ENCODE results near the gene CIAO2B. TPM values are rescaled to one million over a fixed set of nuclear protein-coding genes. Genes with fewer than 3 reads are reported as not detected.

CIAO2B gene
- polyA plus RNA-seq, 1 donor (not counting 4 experiments of a cell fraction or from before 2014, with no cell fraction given): 105 TPM

DNA sequence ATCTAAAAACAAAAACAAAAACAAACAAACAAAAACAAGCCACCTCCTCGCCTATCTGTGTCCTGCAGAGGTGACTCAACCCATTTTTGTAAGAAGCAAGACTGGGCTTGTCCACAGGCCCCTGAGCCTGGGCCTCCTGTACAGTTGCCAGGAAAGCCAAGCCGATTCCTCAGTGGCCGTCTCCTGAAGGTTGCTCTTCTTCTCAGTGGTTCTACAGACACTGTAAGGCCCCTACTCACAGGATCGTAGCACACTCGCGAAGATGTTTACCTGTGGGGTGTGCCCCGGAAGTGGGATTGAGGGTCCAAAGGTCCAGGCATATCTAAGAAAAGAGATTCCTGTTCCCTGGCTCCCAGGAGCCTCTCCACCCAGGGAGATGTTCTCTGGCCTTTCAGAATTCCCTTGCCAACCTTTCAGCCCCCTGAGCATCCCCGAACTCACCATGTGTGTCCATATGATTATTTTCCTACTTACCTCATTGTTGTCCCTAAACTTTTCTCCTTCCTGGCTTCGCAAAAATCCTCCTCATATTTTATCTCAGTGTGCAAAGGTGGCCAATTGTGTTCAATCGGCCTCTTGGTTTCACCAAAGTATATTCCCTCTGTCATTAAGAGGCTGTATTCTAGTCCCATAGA, 19.4 kb upstream of the CIAO2B start:
- dilution Hi-C loops (cut with MboI; ENCODE audit: extremely low pct_ligation_motif_present, low sequenced_read_pairs): no loop called here
- Histone ChIP-seq H4K20me1 (ENCODE audit: control insufficient read depth, extremely low read depth, insufficient read depth, low read length) (no peaks in the 10 kb centered on the region), H3K79me2 (ENCODE audit: control insufficient read depth, insufficient read depth, low read length) (no peaks in the 10 kb centered on the region), H3K9me3 (ENCODE audit: control insufficient read depth, low read depth, low read length) (no peaks in the 10 kb centered on the region), H3K27me3 (ENCODE audit: control insufficient read depth, extremely low read depth, insufficient read depth, low read length) (no peaks in the 10 kb centered on the region), H2AFZ (ENCODE audit: control insufficient read depth, low read length) (peak overlapping the region; percentile 26), H3K4me2 (ENCODE audit: control insufficient read depth, extremely low read depth, insufficient read depth, low read depth, low read length) (no peak overlapping the region), H3K27ac (ENCODE audit: control insufficient read depth, insufficient read depth, low read length) (no peak overlapping the region), H3K36me3 (ENCODE audit: control insufficient read depth in 2 of 2, extremely low read depth in 1 of 2, insufficient read depth in 2 of 2, low read length in 2 of 2) (no peaks in the 10 kb centered on the region), H3K4me1 (ENCODE audit: control insufficient read depth, extremely low read depth, insufficient read depth, low read length) (peaks cover 16% of the 10 kb centered on the region), H3K9ac (ENCODE audit: control insufficient read depth, extremely low read depth, insufficient read depth, low read length) (no peak overlapping the region), H3K4me3 (ENCODE audit: control insufficient read depth in 2 of 3, extremely low read depth in 1 of 3, insufficient read depth in 2 of 3, low read depth in 1 of 3, low read length in 3 of 3) (no peak overlapping the region), H3K9me1 (ENCODE audit: control insufficient read depth, extremely low read depth, insufficient read depth, low read length) (no peaks in the 10 kb centered on the region)
- no peak for DNase-seq (ENCODE audit: low read depth, low spot score)
- FAIRE-seq: no peak
- no peak for TF ChIP-seq EZH2 (IDR thresholded peaks at IDR 0.05; ENCODE audit: low read length)
- TF ChIP-seq, protein P1, sequence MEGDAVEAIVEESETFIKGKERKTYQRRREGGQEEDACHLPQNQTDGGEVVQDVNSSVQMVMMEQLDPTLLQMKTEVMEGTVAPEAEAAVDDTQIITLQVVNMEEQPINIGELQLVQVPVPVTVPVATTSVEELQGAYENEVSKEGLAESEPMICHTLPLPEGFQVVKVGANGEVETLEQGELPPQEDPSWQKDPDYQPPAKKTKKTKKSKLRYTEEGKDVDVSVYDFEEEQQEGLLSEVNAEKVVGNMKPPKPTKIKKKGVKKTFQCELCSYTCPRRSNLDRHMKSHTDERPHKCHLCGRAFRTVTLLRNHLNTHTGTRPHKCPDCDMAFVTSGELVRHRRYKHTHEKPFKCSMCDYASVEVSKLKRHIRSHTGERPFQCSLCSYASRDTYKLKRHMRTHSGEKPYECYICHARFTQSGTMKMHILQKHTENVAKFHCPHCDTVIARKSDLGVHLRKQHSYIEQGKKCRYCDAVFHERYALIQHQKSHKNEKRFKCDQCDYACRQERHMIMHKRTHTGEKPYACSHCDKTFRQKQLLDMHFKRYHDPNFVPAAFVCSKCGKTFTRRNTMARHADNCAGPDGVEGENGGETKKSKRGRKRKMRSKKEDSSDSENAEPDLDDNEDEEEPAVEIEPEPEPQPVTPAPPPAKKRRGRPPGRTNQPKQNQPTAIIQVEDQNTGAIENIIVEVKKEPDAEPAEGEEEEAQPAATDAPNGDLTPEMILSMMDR (optimal IDR thresholded peaks at IDR 0.05 in 1 of 3, IDR thresholded peaks at IDR 0.05 in 1 of 3, conservative IDR thresholded peaks at IDR 0.05 in 1 of 3; ENCODE audit: extremely low read depth in 1 of 3, insufficient read depth in 2 of 3, low read length in 3 of 3): no peak

DNA sequence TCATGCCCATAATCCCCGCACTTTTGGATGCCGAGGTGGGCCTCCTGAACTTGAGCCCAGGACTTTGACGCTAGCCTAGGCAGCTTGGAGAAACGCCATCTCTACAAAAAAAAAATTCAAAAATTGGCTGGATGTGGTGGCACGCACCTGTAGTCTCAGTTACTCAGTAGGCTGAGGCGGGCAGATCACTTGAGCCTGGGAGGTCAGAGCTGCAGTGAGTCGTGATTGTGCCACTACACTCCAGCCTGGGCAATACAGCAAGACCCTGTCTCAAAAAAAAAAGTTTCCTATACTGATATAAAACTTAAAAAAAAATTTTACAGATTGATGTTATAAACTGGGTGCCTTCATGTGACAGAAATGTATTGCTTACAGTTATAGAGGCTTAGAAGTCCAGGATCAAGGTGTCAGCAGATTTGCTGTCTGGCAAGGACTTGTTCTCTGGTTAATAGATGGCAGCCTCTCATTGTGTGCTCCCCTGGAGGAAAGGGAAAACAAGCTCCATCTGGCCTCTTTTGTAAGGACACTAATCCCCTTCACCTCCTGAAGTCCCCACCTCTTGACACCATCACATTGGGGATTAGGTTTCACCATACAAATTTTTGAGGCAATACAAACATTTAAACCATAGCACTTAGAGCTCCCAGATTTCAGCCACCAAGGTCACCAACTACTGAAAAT, 18.4 kb upstream of the CIAO2B start:
- Histone ChIP-seq H3K4me3 (ENCODE audit: control insufficient read depth in 2 of 3, extremely low read depth in 1 of 3, insufficient read depth in 2 of 3, low read depth in 1 of 3, low read length in 3 of 3) (no peak overlapping the region), H2AFZ (ENCODE audit: control insufficient read depth, low read length) (no peak overlapping the region), H3K9me3 (ENCODE audit: control insufficient read depth, low read depth, low read length) (no peaks in the 10 kb centered on the region), H3K27ac (ENCODE audit: control insufficient read depth, insufficient read depth, low read length) (no peak overlapping the region), H3K27me3 (ENCODE audit: control insufficient read depth, extremely low read depth, insufficient read depth, low read length) (no peaks in the 10 kb centered on the region), H3K79me2 (ENCODE audit: control insufficient read depth, insufficient read depth, low read length) (no peaks in the 10 kb centered on the region), H3K4me1 (ENCODE audit: control insufficient read depth, extremely low read depth, insufficient read depth, low read length) (peaks cover 19% of the 10 kb centered on the region), H4K20me1 (ENCODE audit: control insufficient read depth, extremely low read depth, insufficient read depth, low read length) (no peaks in the 10 kb centered on the region), H3K9me1 (ENCODE audit: control insufficient read depth, extremely low read depth, insufficient read depth, low read length) (no peaks in the 10 kb centered on the region), H3K9ac (ENCODE audit: control insufficient read depth, extremely low read depth, insufficient read depth, low read length) (no peak overlapping the region), H3K36me3 (ENCODE audit: control insufficient read depth in 2 of 2, extremely low read depth in 1 of 2, insufficient read depth in 2 of 2, low read length in 2 of 2) (no peaks in the 10 kb centered on the region), H3K4me2 (ENCODE audit: control insufficient read depth, extremely low read depth, insufficient read depth, low read depth, low read length) (no peak overlapping the region)
- TF ChIP-seq, protein P1 (optimal IDR thresholded peaks at IDR 0.05 in 1 of 3, IDR thresholded peaks at IDR 0.05 in 1 of 3, conservative IDR thresholded peaks at IDR 0.05 in 1 of 3; ENCODE audit: extremely low read depth in 1 of 3, insufficient read depth in 2 of 3, low read length in 3 of 3): no peak
- no peak for TF ChIP-seq EZH2 (IDR thresholded peaks at IDR 0.05; ENCODE audit: low read length)
- dilution Hi-C loops (cut with MboI; ENCODE audit: extremely low pct_ligation_motif_present, low sequenced_read_pairs): no loop called here
- FAIRE-seq: no peak
- no peak for DNase-seq (ENCODE audit: low read depth, low spot score)

Measured in keratinocyte (primary cell).